GM15510 (cell line): ENCODE data around the gene SERPINA12.

Experiments
- POLR2A ChIP-seq: IDR thresholded peaks from 3 replicates; pipeline ENCODE4 v1.6.1; 2011; ENCODE audit warnings: borderline replicate concordance; ENCODE audit not compliant: insufficient read length; ENCODE audit errors: extremely low read depth

Gene SERPINA12

GRCh38 chr14:94450722-94451090 lies 58.6 kb downstream of the SERPINA12 start:
- TF ChIP-seq POLR2A = no peak

DNA sequence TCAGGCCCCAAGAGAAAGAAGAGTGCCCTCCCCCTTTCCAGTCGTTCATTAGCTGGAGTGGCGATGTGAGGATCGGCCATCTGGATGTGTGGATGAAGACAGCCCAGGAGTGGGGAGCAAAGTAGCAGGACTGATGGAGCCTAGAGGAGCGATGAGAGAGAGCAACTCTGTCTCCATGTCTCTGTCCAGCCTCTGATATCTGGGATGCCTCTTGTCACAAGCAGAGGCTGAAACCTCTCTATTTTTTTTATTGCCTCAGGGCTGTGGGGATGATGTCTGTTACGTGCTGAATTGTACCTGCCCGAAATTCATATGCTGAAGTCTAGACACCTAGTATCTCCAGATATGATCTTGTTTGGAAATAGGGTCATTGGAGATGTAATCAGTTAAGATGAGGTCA lies 59.3 kb downstream of the SERPINA12 start:
- no peak for TF ChIP-seq POLR2A

DNA sequence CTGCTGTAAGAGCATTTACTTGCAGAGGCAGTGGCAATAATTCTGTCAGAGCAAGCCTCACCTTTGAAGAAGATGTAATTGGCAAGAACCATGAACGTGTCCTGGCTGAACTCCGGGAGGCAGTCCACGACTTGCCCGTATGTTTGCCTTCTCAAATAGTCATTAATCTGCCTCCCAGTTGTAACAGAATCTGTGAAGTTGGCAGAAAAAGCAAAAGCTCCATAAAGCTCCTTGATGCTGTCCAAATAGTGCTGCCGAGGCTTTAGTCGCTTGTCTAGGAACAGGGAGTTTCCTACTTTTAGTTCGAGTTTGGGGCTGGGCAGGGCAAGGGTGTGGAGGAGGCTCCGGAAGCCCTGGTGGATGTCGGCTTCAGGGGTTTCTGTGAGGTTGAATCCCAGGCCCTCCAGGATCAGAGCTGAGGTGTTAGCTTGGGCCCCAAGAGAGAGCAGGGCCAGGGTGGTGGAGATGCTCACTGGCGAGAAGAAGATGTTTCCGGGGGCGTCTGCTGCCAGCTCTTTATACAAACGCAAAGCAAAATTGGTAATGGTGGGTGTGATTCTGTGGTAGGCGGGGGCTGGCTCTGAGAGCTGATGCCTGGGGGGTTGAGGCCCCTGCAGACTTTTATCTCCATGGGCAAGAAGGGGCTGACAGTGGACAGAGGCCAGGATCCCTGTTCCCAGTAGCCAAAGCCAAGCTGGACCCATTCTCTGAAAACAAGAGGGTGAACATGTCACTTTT lies 61.0 kb downstream of the SERPINA12 start:
- TF ChIP-seq POLR2A = no peak

DNA sequence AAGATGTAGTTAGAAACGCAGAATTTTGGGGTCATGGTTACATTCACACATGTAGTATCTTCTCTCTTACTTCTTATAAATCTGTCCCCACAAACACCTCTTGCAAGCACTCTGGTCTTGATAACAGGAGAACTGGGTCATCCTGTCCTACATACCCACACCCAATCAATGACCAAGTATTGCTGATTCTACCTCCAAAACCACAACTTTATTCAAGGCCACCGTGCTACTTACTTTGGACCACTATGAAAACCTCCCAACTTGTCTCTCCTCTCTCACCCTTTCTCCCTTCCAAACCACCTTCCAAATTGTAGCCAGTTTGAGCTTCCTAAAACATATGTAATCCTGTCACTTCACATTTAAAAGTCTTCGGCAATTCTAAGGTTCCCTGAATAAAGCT lies 62.1 kb downstream of the SERPINA12 start:
- TF ChIP-seq POLR2A = no peak

DNA sequence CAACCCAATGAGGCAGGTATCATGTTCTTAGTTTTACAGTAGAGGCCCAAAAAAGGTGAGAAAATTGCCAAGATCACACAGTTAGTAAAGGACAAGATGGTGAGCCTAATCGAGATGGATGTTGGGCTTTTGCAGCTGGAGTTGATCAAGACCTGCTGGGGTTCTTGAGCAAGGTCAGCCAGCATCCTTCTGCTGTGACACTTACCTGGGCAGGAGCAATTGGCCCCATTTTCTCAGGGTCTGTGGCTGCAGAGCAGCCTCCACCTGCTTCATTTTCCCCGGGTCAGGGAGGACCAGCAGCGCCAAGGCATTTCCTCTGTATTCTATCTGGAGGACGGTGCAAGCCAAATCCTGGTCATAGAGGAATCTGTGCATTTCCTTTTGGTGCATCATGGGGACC lies 63.1 kb downstream of the SERPINA12 start:
- no peak for TF ChIP-seq POLR2A

GRCh38 chr14:94445003-94445402 lies 64.3 kb downstream of the SERPINA12 start:
- TF ChIP-seq POLR2A = no peak

DNA sequence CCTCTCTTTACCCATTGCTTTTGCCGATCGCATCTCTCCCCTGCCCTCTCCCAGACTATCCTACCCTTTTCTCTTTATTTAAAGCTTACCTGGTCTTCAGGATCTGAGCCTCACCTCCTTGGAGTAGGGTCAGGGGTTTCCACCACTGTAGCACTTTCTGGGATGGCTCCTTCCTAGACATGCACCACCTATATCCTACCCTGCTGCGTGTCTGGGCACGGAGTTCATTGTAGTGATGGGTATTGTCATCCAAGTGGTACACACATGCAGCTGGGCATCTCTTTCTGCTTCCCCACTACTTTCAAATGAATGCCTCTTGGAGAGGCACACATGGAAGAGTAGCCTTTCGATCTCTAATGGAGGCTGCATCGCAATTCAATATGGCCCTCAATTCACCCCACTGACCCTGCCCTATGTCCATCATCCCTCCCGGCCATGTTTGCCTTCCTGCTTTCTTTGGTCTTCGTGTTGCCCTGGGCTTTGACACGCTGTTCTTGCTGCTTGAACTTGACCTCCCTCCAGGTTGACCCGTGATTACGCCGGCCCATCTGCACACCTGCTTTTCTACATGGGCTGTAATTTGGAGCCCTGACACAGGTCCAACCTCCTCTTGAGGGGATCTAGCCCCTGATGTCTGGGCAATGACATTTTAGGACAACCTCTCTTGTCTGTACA lies 67.6 kb downstream of the SERPINA12 start:
- no peak for TF ChIP-seq POLR2A

DNA sequence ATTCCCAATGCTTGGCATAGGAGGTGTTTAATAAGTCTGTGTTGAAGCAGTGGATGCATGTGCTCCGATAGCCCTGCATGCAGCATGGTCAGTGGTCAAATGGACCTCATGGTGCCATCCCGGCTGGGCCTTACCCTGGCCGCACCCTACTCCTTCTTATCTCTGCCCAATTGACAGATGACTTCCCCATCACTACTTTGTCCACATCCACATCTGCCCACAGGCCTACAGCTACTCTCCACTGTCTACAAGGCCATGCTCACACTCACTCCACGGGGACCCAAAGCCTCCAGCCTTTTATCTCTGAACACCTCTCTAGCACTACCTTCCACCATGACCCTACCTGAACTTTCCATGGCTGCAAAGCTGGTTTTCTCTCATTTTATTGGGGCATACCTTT lies 68.1 kb downstream of the SERPINA12 start:
- no peak for TF ChIP-seq POLR2A

- no peak for TF ChIP-seq POLR2A
Measured at GRCh38 chr14:94439453-94440057, 69.7 kb downstream of the SERPINA12 start.
